ENCODE data around the gene CYP26A1.

CYP26A1 gene, protein sequence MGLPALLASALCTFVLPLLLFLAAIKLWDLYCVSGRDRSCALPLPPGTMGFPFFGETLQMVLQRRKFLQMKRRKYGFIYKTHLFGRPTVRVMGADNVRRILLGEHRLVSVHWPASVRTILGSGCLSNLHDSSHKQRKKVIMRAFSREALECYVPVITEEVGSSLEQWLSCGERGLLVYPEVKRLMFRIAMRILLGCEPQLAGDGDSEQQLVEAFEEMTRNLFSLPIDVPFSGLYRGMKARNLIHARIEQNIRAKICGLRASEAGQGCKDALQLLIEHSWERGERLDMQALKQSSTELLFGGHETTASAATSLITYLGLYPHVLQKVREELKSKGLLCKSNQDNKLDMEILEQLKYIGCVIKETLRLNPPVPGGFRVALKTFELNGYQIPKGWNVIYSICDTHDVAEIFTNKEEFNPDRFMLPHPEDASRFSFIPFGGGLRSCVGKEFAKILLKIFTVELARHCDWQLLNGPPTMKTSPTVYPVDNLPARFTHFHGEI

DNA sequence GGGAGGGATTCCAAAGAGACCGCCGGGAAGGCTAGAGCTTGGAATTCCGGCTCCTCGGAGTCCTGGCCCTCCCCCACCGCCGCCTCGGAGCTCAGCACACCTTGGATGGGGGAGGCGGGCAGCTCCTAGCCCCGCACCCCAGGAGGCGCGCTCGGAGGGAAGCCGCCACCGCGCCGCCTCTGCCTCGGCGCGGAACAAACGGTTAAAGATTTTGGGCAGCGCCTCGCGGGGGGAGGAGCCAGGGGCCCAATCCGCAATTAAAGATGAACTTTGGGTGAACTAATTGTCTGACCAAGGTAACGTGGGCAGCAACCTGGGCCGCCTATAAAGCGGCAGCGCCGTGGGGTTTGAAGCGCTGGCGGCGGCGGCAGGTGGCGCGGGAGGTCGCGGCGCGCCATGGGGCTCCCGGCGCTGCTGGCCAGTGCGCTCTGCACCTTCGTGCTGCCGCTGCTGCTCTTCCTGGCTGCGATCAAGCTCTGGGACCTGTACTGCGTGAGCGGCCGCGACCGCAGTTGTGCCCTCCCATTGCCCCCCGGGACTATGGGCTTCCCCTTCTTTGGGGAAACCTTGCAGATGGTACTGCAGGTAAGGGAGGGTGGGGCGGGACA lies at the start of gene CYP26A1:
TSS of gene CYP26A1 (plus strand) at position 355 of the 608 bp plus-strand sequence. CDS start at position 397, 42 bp downstream.
- H3K27me3 ChIP-seq (ENCODE audit: control insufficient read depth, insufficient read depth, low read length): peaks cover 93% of the 10 kb centered on the region
- no peaks in the 10 kb centered on the region for H3K9me3 ChIP-seq (ENCODE audit: control insufficient read depth, insufficient read depth, low read depth, low read length)
- peak within 1 kb of the TSS; percentile 85 for H3K9ac ChIP-seq (ENCODE audit: low read length)
- peaks cover 36% of the 10 kb centered on the region for H3K4me1 ChIP-seq (ENCODE audit: control insufficient read depth, insufficient read depth, low read length)
- H3K27ac ChIP-seq (ENCODE audit: low read depth, low read length): no peak within 1 kb of the TSS
- peak within 1 kb of the TSS; percentile 74 for H3K4me3 ChIP-seq (ENCODE audit: low read depth, low read length)
- peaks cover 10% of the 10 kb centered on the region for H3K36me3 ChIP-seq (ENCODE audit: control insufficient read depth, insufficient read depth, low read length)

DNA sequence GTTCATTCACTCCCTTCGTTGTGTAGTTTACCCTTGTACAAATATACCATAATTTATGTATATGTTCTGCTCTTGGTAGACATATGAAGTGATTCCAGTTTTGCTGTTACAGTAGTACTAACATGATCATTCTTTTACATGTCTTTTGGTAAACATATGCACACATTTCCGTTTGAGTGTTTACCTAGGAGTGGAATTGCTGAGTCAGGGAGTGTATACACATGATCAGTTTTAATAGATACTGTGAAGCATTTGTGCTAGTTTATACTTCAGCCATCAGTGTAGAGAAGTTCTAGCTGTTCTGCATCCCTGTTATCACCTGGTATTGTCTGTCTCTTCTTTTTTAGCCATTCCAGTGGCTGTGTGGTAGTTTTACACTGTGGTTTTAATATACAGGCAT lies 47.6 kb upstream of the CYP26A1 start:
- no peak overlapping the region for H3K4me3 ChIP-seq (ENCODE audit: low read depth, low read length)
- H3K36me3 ChIP-seq (ENCODE audit: control insufficient read depth, insufficient read depth, low read length): no peaks in the 10 kb centered on the region
- no peak overlapping the region for H3K9ac ChIP-seq (ENCODE audit: low read length)
- H3K9me3 ChIP-seq (ENCODE audit: control insufficient read depth, insufficient read depth, low read depth, low read length): peaks cover 6% of the 10 kb centered on the region
- peaks cover 10% of the 10 kb centered on the region for H3K4me1 ChIP-seq (ENCODE audit: control insufficient read depth, insufficient read depth, low read length)
- no peak overlapping the region for H3K27ac ChIP-seq (ENCODE audit: low read depth, low read length)
- H3K27me3 ChIP-seq (ENCODE audit: control insufficient read depth, insufficient read depth, low read length): no peaks in the 10 kb centered on the region

DNA sequence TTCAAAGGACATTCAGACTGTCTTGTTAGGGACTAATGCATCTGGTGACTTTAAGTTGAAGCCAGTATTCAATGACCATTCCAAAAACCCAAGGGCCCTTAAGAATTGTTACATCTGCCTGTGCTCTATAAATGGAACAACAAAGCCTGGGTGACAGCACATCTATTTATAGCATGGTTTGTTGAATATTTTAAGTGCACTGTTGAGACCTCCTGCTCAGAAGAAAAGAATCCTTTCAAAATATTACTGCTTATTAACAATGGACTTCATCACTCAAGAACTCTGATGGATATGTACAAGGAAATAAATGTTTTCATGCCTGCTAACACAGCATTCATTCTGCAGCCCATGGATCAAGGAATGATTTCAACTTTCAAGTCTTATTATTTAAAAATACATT lies 46.2 kb upstream of the CYP26A1 start:
- H3K27me3 ChIP-seq (ENCODE audit: control insufficient read depth, insufficient read depth, low read length): no peaks in the 10 kb centered on the region
- H3K9me3 ChIP-seq (ENCODE audit: control insufficient read depth, insufficient read depth, low read depth, low read length): peaks cover 6% of the 10 kb centered on the region
- no peak overlapping the region for H3K27ac ChIP-seq (ENCODE audit: low read depth, low read length)
- H3K4me3 ChIP-seq (ENCODE audit: low read depth, low read length): no peak overlapping the region
- H3K4me1 ChIP-seq (ENCODE audit: control insufficient read depth, insufficient read depth, low read length): peaks cover 18% of the 10 kb centered on the region
- no peaks in the 10 kb centered on the region for H3K36me3 ChIP-seq (ENCODE audit: control insufficient read depth, insufficient read depth, low read length)
- H3K9ac ChIP-seq (ENCODE audit: low read length): no peak overlapping the region

DNA sequence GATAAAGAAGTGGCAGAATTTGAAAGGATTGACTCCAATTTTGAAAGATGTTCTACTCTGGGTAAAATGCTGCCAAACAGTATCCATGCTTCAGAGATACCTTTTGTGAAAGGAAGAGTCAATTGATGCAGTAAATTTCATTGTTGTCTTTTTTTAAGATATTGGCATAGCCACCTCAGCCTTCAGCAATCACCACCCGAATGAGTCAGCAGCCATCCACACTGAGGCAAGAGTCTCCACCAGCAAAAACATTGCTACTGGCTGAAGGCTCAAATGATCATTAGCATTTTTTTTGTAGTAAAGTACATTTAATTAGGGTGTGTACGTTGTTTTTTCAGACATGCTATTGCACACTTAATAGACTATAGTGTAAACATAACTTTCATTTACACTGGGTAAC lies 44.8 kb upstream of the CYP26A1 start:
- Histone ChIP-seq H3K36me3 (ENCODE audit: control insufficient read depth, insufficient read depth, low read length) (no peaks in the 10 kb centered on the region), H3K27me3 (ENCODE audit: control insufficient read depth, insufficient read depth, low read length) (no peaks in the 10 kb centered on the region), H3K9ac (ENCODE audit: low read length) (no peak overlapping the region), H3K4me3 (ENCODE audit: low read depth, low read length) (no peak overlapping the region), H3K4me1 (ENCODE audit: control insufficient read depth, insufficient read depth, low read length) (peaks cover 21% of the 10 kb centered on the region), H3K9me3 (ENCODE audit: control insufficient read depth, insufficient read depth, low read depth, low read length) (peaks cover 6% of the 10 kb centered on the region), H3K27ac (ENCODE audit: low read depth, low read length) (no peak overlapping the region)

DNA sequence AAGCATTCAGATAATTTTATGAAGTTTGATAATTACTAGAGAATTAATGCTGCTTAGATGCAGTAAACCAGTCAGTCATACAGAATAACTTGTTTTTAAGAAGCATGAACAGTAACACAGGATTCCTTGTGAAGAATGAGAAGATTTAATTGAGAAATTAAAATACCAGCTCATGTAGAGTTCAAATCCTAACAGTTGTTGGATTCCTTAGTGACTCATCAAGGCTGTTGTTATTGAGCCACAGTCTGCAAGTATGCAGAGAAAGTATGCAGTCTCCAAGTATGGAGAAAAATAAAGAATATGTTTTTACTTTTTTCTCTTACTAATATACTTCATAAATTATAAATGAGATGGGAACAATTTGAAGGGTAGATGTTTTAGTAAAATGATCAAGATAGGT lies 43.3 kb upstream of the CYP26A1 start:
- Histone ChIP-seq H3K9me3 (ENCODE audit: control insufficient read depth, insufficient read depth, low read depth, low read length) (peaks cover 6% of the 10 kb centered on the region), H3K36me3 (ENCODE audit: control insufficient read depth, insufficient read depth, low read length) (no peaks in the 10 kb centered on the region), H3K27me3 (ENCODE audit: control insufficient read depth, insufficient read depth, low read length) (no peaks in the 10 kb centered on the region), H3K4me3 (ENCODE audit: low read depth, low read length) (no peak overlapping the region), H3K4me1 (ENCODE audit: control insufficient read depth, insufficient read depth, low read length) (peaks cover 21% of the 10 kb centered on the region), H3K9ac (ENCODE audit: low read length) (no peak overlapping the region), H3K27ac (ENCODE audit: low read depth, low read length) (peak overlapping the region; percentile 21)

DNA sequence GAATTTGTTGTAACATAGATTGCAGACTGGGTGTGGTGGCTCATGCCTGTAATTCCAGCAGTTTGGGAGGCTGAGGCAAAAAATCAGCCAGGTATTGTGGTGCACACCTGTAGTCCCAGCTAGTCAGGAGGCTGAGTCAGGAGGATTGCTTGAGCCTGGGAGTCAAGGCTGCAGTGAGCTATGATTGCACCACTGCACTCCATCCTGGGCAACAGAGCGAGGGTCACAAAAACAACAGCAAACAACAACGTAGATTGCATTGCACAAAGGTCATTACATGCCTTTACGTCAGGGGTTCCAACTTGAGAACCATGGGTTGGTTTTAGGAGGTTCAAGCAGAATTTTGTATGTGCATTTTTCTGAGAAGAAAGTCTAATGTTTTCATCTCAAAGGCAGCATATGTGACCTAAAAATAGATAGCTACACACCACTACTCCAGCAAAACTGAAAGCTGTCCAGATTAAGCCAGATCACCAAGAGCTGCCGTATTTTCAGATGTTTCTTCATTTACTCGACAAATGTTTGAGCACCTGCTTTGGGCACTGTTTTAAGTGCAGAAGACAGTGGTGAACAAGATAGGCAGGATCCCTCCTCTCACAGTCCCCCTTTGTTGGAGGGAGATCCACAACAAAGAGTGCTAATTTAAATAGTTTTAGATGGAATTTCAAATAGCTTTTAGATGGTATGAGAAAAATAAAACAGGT lies 41.4 kb upstream of the CYP26A1 start:
- H3K27me3 ChIP-seq (ENCODE audit: control insufficient read depth, insufficient read depth, low read length): no peaks in the 10 kb centered on the region
- H3K4me3 ChIP-seq (ENCODE audit: low read depth, low read length): no peak overlapping the region
- H3K27ac ChIP-seq (ENCODE audit: low read depth, low read length): no peak overlapping the region
- no peaks in the 10 kb centered on the region for H3K36me3 ChIP-seq (ENCODE audit: control insufficient read depth, insufficient read depth, low read length)
- no peak overlapping the region for H3K9ac ChIP-seq (ENCODE audit: low read length)
- H3K9me3 ChIP-seq (ENCODE audit: control insufficient read depth, insufficient read depth, low read depth, low read length): peaks cover 6% of the 10 kb centered on the region
- peaks cover 21% of the 10 kb centered on the region for H3K4me1 ChIP-seq (ENCODE audit: control insufficient read depth, insufficient read depth, low read length)

DNA sequence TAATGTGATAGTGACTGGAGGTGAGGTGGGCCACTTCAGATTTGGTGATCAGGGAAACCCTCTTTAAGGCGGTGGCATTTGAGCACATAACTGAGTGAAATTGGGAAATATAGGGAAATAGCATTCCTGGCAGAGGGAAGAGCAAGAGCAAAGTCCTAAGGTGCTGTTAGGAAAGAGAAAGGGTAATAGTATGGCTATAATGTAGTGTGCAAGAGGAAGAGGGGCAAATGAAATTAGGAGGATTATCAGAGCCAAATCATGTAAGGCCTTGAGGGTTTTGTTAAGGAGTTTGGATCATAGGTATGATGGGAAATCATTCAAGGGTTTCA lies 40.9 kb upstream of the CYP26A1 start:
- Histone ChIP-seq H3K27ac (ENCODE audit: low read depth, low read length) (no peak overlapping the region), H3K4me1 (ENCODE audit: control insufficient read depth, insufficient read depth, low read length) (peaks cover 21% of the 10 kb centered on the region), H3K36me3 (ENCODE audit: control insufficient read depth, insufficient read depth, low read length) (no peaks in the 10 kb centered on the region), H3K4me3 (ENCODE audit: low read depth, low read length) (no peak overlapping the region), H3K27me3 (ENCODE audit: control insufficient read depth, insufficient read depth, low read length) (no peaks in the 10 kb centered on the region), H3K9me3 (ENCODE audit: control insufficient read depth, insufficient read depth, low read depth, low read length) (peaks cover 3% of the 10 kb centered on the region), H3K9ac (ENCODE audit: low read length) (no peak overlapping the region)

DNA sequence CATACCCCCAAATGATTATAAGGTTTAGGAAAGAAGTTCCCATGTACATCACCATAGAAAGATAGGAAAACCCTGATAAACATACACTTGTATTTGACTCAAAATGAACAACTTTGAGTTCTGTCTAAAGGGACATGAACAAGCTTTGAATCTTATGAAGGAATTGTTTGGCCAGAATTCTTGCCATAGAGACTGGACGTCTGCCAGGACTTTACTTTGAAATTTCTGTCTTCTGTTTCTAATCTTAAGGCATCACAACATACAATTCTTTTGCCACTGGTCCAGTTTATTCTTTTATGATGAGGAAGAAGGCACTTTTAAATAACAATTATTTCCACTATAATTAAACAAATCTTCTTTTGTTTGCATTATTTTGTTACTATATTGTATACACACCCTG lies 39.3 kb upstream of the CYP26A1 start:
- H3K27ac ChIP-seq (ENCODE audit: low read depth, low read length): no peak overlapping the region
- H3K9me3 ChIP-seq (ENCODE audit: control insufficient read depth, insufficient read depth, low read depth, low read length): no peaks in the 10 kb centered on the region
- no peaks in the 10 kb centered on the region for H3K27me3 ChIP-seq (ENCODE audit: control insufficient read depth, insufficient read depth, low read length)
- no peak overlapping the region for H3K9ac ChIP-seq (ENCODE audit: low read length)
- no peaks in the 10 kb centered on the region for H3K36me3 ChIP-seq (ENCODE audit: control insufficient read depth, insufficient read depth, low read length)
- no peak overlapping the region for H3K4me3 ChIP-seq (ENCODE audit: low read depth, low read length)
- peaks cover 25% of the 10 kb centered on the region for H3K4me1 ChIP-seq (ENCODE audit: control insufficient read depth, insufficient read depth, low read length)

DNA sequence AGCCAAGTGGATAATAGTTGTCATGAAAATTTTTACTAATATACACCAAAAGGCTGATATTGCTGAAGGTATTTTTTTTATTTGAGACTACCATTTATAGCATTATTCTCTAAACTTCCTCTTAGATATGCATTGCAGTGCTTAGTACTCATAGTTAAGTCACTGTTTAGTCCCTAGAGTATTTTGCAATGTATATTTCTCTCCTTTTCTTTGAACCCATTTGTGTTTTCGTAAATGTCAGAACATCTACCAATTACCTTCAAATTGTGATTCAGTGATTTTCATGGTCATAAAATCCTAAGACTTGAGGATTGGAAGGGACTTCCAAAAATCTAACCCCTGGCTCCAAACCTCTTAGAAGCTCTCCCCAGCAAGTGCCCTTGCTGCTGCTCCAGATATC lies 34.6 kb upstream of the CYP26A1 start:
- Histone ChIP-seq H3K9me3 (ENCODE audit: control insufficient read depth, insufficient read depth, low read depth, low read length) (no peaks in the 10 kb centered on the region), H3K4me1 (ENCODE audit: control insufficient read depth, insufficient read depth, low read length) (peaks cover 12% of the 10 kb centered on the region; the same call in 1 of the 2 replicates), H3K27me3 (ENCODE audit: control insufficient read depth, insufficient read depth, low read length) (no peaks in the 10 kb centered on the region), H3K27ac (ENCODE audit: low read depth, low read length) (no peak overlapping the region), H3K4me3 (ENCODE audit: low read depth, low read length) (no peak overlapping the region), H3K9ac (ENCODE audit: low read length) (no peak overlapping the region), H3K36me3 (ENCODE audit: control insufficient read depth, insufficient read depth, low read length) (no peaks in the 10 kb centered on the region)

DNA sequence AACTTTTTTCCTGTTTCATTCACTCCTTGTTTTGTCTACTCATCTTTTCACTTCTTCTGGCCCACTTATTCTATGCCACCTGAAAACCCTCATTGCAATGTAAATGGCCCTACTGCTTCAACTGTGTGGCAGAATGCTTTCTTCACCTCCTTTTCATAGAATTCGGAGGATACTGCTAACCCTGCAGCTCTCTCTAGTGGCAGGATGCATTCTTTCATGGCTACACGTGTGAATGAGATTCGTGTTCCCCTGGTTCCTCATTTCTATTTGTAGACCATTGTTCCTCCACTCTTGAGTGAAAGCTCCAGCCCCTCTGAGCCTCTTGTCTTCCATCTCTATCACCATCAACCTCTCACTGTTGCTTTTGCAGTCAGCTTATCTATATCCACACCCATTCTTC lies 34.0 kb upstream of the CYP26A1 start:
- H3K27ac ChIP-seq (ENCODE audit: low read depth, low read length): no peak overlapping the region

DNA sequence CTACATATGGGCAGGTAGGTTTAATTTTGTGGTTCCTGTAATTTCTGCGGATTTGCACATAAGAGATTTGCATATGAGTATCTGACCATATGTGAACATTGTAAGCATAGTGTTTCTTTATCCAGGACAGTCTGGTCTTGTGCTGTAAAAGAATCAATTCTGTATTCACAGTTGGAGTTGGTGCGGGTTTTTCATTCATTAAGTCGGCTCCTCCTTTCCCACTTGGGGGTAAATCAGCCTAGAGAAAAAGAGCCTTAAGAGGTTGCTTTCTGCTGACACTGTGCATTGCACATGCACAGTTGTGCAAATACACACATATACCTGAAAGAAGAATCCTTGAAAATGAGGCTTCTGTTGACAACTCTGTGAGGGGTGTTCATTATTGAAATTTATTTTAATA lies 19.2 kb upstream of the CYP26A1 start:
- Histone ChIP-seq H3K4me1 (ENCODE audit: control insufficient read depth, insufficient read depth, low read length) (no peaks in the 10 kb centered on the region; the same call in 1 of the 2 replicates), H3K9me3 (ENCODE audit: control insufficient read depth, insufficient read depth, low read depth, low read length) (no peaks in the 10 kb centered on the region), H3K9ac (ENCODE audit: low read length) (no peak overlapping the region), H3K36me3 (ENCODE audit: control insufficient read depth, insufficient read depth, low read length) (no peaks in the 10 kb centered on the region), H3K27me3 (ENCODE audit: control insufficient read depth, insufficient read depth, low read length) (peaks cover 24% of the 10 kb centered on the region), H3K27ac (ENCODE audit: low read depth, low read length) (no peak overlapping the region), H3K4me3 (ENCODE audit: low read depth, low read length) (no peak overlapping the region)

More for the DNA sequence above, 34.0 kb upstream of the CYP26A1 start:
- Histone ChIP-seq H3K9ac (ENCODE audit: low read length) (no peak overlapping the region), H3K27me3 (ENCODE audit: control insufficient read depth, insufficient read depth, low read length) (no peaks in the 10 kb centered on the region), H3K9me3 (ENCODE audit: control insufficient read depth, insufficient read depth, low read depth, low read length) (no peaks in the 10 kb centered on the region), H3K4me3 (ENCODE audit: low read depth, low read length) (no peak overlapping the region), H3K4me1 (ENCODE audit: control insufficient read depth, insufficient read depth, low read length) (peaks cover 12% of the 10 kb centered on the region; the same call in 1 of the 2 replicates), H3K36me3 (ENCODE audit: control insufficient read depth, insufficient read depth, low read length) (no peaks in the 10 kb centered on the region)
